Mesenteric fat pad (tissue), 1 donor: ENCODE results near the gene SRA1. TPM values are rescaled to one million over a fixed set of nuclear protein-coding genes. Genes with fewer than 3 reads are reported as not detected.

ENCODE experiments used
- DNase-seq: peaks from one replicate; pipeline ENCODE4 v3.0.0-alpha.2; 2020; ENCODE audit warnings: low spot score
- microRNA-seq: library from miRNA; unstranded; fragments of <30 nt; microRNA quantifications from one replicate; pipeline ENCODE4 v1.2.0, GENCODE V29; 2020; ENCODE audit warnings: borderline number of aligned reads
- total RNA-seq: library from RNA; stranded (reverse); fragmentation: NEBNext Ultra II Directional; extraction: Animal tissue kit (Norgen Biotek cat#: 25700); gene quantifications from one replicate; pipeline ENCODE4 v1.2.1, GENCODE V29; 2021
- donor health status: DM: yes; HTN: yes; CAD: no.

Gene SRA1
- total RNA-seq, 1 donor from 2014 or later: 34.4 TPM

DNA sequence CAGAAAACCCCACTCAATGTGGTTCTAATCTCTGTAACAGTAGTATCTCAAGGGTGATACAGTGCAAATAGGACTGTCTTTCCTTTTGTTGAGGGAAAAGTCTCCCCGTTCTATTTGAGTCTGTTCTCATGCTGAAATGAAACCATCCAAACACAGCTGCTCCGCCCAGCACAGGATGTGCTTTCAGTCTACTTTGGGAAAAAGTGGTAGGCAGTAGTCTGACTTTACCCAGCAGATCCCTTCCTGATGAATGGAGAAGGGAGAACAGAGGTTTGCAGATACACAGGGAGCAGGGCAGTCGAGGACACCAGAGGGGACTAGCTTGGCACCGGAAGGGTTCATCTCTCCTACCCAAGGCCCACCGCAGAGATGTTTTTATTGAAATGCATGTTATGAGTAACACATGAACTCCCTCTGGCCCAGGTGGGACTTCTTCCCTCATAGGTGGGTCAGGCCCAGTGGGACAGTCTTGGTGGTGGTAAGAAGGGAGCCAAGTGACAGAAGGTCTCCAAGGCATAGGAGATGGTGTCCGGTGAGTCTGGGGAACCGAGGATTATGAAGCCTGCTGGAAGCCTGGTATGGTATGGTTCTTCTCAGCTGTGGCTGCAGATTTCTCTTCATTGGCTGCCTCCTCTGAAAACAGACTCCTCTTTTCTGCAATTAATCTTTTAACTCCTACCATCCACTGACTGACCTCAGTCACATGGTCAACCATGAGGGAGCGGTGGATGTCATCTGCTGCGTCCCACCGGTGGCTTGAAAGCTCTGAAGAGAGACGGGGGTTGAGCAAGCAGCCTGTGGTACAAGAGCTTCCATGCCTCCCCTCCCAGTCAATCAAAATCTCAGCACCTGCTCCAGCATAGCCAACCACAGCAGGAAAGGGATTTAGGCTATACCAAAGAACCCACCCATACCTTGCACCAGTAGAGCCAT lies 6.9 kb downstream of the SRA1 start:
- no peak for DNase-seq

DNA sequence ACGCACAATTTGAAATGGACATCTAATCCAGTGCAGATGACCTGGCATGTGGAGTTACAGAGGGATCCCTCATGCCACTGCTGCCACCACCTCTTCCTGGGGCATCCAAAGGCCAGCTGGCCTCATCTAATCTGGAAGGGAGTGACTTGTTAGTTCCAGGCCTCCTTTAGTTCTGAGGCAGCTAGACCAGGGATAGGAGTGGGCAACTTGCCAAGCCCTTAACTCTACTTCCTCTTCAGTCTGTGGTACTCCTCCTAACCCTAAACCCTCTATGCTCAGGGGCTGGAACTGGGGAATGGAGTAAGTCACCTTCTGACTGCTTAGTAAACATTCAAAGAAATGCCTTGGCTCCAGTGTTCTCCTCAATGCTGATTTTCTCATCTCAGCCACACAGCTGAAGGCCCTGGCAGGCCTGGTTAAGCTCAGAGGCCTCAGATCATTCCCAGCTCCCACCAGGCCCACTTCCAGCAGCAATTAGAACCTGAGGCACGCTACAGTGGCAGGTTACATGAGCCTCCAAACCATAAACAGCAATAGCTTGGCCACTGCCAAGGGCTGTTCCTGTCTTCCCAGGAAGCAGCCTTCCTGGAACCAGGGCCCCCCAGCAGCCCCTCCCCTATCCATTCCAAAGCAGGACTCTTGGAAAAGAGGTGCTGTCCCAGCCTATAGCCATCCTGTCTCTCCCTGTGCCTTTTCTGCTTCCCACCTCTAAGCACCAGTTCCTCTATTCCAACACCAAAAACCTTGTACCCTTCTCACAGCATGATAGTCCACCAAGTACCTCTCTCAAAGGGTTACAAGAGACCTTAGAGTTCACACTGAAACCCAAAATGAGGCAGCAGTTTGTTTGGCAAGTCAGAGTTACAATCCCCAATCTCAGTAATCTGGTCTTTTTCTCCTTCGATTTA lies 7.8 kb downstream of the SRA1 start:
- DNase-seq: no peak

GRCh38 chr5:140548791-140549190 lies 8.5 kb downstream of the SRA1 start:
- DNase-seq: no peak

DNA sequence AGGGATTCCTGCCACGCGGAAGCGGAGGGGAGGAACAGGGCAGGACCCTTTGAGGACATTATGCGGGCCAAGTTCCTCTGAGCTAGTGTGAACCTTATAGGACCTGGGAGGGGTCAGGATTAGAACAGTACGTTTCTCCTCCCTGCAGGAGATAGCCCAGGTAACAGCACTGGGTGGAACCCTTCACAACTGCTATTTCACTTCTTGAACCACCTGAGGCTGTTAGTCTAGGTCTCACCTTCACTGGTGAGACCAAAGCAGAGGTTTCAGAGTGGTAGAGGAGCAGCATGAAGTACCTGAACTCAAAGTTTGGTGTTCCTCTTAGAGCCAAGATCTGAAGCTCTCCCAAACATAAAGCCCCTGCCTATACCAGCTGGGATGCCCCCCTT lies 9.0 kb downstream of the SRA1 start:
- DNase-seq: no peak

DNA sequence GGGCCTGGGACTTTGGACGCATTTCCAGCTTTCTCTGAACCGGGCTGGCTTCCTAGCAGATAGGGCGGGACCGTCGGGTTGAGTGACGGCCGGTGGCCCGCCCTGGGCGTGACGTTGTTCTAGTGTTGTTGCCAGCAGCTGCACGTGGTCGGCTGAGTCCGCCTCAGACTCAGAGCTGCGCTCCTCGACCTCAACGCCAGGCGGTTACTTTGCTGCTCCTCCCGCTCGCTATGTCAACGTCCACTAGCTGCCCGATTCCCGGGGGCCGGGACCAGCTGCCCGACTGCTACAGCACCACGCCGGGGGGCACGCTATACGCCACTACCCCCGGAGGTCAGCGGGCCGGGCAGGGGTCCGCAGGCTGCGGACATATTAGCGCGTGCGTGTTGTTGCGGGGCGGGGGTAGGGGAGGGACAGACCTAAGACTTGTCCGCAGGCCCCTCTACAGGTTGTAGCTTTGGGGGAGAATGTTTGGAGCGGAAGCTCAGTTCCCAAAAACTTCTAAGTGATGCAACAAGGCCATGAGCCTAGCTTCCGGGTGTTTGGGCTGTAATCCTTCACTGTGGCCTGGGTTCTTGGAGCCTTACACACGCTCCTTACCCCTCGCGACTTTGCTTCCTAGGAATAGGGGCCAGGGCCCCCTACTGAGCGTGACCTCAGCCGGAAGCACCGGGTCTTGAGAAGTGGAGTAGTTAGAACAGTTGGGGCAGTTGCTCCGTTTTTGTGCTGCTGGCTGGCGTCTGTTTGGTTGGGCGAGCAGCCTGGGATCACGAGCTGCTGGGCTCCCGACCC lies 9.6 kb downstream of the SRA1 start, which contains the start of gene EIF4EBP3:
EIF4EBP3 (plus strand) TSS at position 155 of the 792 bp plus-strand sequence; CDS start at position 231, 76 bp downstream.
- DNase-seq: peak; percentile 99

DNA sequence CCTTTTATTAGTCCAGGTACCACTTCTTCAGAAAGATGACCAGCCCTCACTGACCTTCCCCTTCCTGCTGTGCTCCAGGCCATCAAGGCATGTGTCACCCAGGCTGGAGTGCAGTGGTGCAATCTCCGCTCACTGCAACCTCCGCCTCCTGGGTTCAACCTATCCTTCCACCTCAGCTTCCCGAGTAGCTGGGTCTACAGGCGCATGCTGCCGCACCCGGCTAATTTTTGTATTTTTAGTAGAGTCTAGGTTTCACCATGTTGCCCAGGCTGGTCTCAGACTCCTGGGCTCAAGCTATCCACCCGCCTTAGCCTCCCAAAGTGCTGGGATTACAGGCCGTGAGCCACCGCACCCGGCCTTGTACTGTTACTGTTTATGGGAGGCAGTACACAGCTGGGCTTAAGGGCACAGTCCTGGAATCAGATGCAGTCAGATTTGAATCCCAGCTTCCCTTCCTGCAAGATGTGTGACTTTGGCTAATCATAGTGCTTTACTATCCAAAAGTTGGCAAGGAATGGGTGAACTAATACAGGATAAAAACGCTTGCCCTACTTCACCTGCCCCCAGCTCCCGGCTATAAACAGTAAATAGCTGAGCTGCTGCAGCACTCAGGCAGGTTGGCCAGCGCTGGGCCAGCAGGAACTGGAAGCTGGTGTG lies 10.3 kb downstream of the SRA1 start:
- no peak for DNase-seq

DNA sequence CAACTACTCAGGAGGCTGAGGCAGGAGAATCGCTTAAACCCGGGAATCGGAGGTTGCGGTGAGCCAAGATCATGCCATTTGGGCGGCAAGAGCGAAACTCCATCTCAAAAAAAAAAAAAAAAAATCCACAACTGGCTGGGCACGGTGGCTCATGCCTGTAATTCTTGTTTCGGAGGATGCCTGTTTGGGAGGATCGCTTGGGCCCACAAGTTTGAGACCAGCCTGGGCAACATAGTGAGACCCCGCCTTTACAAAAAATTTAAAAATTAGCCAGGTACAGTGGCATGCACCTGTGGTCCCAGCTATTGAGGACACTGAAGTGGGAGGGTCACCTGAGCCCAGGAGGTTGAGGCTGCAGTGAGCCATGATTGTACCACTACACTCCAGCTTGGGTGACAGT lies 11.7 kb downstream of the SRA1 start:
- DNase-seq: no peak

GRCh38 chr5:140544986-140545385 lies 12.3 kb downstream of the SRA1 start:
- no peak for DNase-seq

GRCh38 chr5:140542972-140543371 lies 14.3 kb downstream of the SRA1 start:
- DNase-seq: no peak

DNA sequence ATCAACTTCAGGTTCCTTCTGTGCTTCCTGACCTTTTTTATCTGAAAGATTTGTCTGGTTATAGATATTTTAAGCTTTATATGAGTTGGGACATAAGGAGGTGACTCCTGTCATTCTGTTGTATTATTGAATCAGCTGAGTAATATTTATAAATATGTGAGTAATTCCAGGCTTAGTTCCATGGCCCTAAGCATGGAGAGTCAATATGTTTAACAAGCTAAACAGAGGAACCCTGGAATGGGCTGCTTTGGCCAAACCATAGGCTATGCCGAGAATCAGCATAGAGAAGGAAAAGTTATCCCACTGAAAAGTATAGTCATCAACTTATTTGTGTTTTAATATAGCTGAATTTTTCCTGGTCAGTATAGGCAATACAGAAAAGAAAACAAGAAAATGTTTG lies 17.0 kb downstream of the SRA1 start:
- no peak for DNase-seq

DNA sequence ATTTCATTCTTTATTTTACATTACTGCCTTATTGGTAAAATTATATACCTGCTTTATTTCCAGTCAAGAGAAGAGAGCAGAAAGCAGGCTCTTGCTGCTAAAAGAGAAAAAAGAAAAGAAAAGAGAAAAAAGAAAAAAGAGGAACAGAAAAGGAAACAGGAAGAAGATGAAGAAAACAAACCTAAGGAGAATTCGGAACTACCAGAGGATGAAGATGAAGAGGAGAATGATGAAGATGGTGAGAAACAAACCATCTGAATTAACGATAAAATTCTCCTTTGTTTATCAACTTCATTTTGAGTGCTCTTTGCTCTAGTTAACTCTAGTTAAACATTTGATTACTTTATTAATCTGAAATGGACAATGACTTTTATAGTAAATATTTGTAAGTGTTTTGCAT lies 33.3 kb downstream of the SRA1 start:
- no peak for DNase-seq

- no peak for DNase-seq
Observed at GRCh38 chr5:140513124-140513523, 44.1 kb downstream of the SRA1 start.

DNA sequence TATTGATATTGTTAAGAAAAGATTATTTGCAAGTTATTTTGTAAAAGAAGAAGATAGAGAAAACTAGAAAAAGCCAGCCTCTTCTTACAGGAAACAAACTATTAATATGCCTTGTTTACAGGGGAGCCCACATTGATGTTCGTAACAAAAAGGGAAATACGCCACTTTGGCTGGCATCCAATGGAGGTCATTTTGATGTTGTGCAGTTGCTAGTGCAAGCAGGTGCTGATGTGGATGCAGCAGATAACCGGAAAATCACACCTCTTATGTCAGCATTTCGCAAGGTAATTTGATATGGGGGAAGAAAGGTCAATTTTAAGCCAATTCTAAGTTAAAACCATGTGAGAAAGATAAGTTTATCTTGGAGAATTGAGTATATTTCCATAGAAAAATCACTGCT lies 47.4 kb downstream of the SRA1 start:
- no peak for DNase-seq

DNA sequence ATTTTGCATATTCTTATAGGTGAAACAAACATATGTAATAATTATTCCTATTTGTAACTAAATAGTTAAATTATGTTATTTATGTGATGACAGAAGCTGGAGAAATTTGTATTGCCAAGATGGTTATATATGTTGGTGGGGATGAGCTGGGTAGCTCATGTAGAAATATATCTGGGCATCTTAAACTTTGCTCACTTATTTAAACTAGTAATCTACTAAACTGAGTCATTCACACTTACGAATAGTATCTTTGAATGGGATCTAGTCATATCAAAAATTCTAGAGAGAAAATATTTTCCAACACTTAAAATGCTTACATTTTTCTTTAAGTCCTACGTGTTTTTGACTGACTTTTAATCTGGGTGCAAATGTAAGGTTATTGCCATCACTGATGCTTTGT lies 54.4 kb downstream of the SRA1 start:
- DNase-seq: no peak

Small RNA genes within 50 kb of the gene (microRNA-seq; reads per million reads assigned to microRNA genes)
- gene MIR6831: not detected

Other genes with a start within 250 kb of the SRA1 start
- gene HBEGF, start 210.9 kb downstream of the SRA1 start, total RNA-seq: 48.5 TPM
- 0.22 TPM for gene SLC4A9, start 197.3 kb downstream of the SRA1 start, total RNA-seq
- gene ANKHD1, start 155.6 kb downstream of the SRA1 start, total RNA-seq: 90.5 TPM
- 22.5 TPM for gene EIF4EBP3, start 9.8 kb downstream of the SRA1 start, total RNA-seq
- 21.5 TPM for gene APBB3, start 7.1 kb upstream of the SRA1 start, total RNA-seq
- 71.9 TPM for gene SLC35A4, start 7.4 kb upstream of the SRA1 start, total RNA-seq
- gene CD14, start 75.7 kb upstream of the SRA1 start, total RNA-seq: 224 TPM
- 9.6 TPM for gene TMCO6, start 82.0 kb upstream of the SRA1 start, total RNA-seq
- gene NDUFA2, start 90.2 kb upstream of the SRA1 start, total RNA-seq: 57.3 TPM
- gene IK, start 90.4 kb upstream of the SRA1 start, total RNA-seq: 66.4 TPM
- gene WDR55, start 107.4 kb upstream of the SRA1 start, total RNA-seq: 23.4 TPM
- gene DND1, start 116.1 kb upstream of the SRA1 start, total RNA-seq: 1.00 TPM
- 50.7 TPM for gene HARS1, start 133.9 kb upstream of the SRA1 start, total RNA-seq
- 15.9 TPM for gene HARS2, start 134.0 kb upstream of the SRA1 start, total RNA-seq
- gene ZMAT2, start 143.0 kb upstream of the SRA1 start, total RNA-seq: 37.9 TPM
- gene PCDHA1, start 228.7 kb upstream of the SRA1 start, total RNA-seq: not detected
- not detected for gene PCDHA2, start 237.4 kb upstream of the SRA1 start, total RNA-seq
- 0.29 TPM for gene PCDHA3, start 243.6 kb upstream of the SRA1 start, total RNA-seq
- 0.32 TPM for gene PCDHA4, start 249.6 kb upstream of the SRA1 start, total RNA-seq